ACHN (cell line): ENCODE measurements around the gene ERCC4.
A peak's percentile ranks its signal among the peaks of the same experiment; 100 is the strongest.

Source experiments
- DNase-seq: peaks from one replicate; pipeline ENCODE4 v3.0.0-alpha.2; 2015
- in situ Hi-C: cut with HindIII; loops from 2 replicates; pipeline ENCODE4 v1.10.0; 2017; ENCODE audit warnings: low sequenced_read_pairs, low pct_ligation_motif_present, low pct_unique_long_range_greater_than_20kb

The ERCC4 gene

GRCh38 chr16:13907431-13907830 is 12.5 kb upstream of the ERCC4 start:
- no peak for DNase-seq
- in situ Hi-C loops = no loop called here

DNA sequence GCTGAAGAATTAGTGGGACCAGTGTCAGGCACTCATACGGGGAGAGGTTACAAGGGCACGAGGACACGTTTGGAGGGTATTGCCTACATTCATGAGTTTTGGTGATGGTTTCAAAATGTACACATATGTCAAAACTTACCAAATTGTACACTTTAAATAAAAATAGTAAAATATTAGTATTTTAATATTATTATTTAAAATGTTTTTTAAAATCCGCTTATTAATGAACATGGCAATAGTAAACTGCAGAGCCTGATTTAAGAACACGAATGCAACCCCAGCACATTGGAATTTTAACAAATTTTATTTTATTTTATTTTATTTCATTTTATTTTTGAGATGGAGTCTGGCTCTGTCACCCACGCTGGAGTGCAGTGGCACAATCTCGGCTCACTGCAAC is 10.9 kb upstream of the ERCC4 start:
- in situ Hi-C loops = no loop called here
- DNase-seq = no peak

DNA sequence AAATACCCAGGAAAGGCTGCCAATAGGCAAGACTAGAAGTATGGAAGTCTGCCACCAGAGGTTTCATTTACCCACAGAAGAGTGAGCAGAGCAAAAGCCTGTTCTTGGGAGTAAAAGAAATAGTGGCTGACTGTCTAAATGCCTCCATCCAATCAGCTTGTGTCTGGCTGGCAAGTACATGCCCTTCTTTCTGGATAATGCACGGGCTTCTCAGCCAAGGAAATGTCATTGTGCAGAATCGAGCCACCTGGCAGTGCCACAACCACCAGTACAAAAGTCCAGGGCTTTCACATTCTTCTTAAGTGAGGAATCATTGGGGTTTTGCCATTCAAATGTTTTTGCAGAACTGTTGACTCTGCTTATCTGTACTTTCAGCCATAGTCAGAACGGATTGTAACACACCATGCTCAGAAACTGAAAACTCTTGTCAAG is 10.1 kb upstream of the ERCC4 start:
- peak; percentile 19 for DNase-seq
- in situ Hi-C loops = no loop called here

DNA sequence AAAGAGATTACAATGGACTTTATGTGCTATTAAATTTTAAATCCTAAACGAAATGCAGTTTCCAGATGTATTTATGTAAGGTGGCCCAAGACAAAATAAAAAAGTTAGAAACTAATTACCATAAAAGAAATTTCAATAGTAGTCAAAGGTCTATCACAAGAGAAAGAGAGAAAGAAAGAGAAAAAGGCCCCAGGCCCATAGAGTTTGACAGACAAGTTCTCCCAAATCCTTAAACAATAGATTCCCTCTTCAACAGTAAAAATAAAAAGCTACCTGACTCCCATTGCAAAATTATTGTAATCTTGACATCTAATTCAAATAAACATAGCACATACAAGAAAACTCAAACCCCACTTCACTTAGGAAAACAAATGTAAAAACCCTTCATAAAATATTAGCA is 8.6 kb upstream of the ERCC4 start:
- in situ Hi-C loops = no loop called here
- no peak for DNase-seq

- in situ Hi-C loops = no loop called here
- DNase-seq = no peak
Measured at GRCh38 chr16:13911871-13912270, 8.1 kb upstream of the ERCC4 start.

DNA sequence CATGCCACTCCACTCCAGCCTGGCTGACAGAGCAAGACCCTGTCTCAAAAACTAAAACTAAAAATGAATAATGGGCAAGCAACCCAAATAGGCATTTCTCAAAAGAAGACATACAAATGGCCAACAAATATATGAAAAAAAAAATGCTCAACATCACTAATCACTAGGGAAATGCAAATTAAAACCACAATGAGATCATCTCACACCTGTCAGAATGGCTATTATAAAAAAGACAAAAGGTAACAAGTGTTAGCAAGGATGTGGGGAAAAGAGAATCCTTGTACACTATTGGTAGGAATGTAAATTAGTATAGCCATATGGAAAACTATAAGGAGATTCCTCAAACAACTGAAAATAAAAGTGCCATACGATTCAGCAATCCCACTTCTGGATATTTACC is 7.1 kb upstream of the ERCC4 start:
- DNase-seq = no peak
- in situ Hi-C loops = no loop called here

DNA sequence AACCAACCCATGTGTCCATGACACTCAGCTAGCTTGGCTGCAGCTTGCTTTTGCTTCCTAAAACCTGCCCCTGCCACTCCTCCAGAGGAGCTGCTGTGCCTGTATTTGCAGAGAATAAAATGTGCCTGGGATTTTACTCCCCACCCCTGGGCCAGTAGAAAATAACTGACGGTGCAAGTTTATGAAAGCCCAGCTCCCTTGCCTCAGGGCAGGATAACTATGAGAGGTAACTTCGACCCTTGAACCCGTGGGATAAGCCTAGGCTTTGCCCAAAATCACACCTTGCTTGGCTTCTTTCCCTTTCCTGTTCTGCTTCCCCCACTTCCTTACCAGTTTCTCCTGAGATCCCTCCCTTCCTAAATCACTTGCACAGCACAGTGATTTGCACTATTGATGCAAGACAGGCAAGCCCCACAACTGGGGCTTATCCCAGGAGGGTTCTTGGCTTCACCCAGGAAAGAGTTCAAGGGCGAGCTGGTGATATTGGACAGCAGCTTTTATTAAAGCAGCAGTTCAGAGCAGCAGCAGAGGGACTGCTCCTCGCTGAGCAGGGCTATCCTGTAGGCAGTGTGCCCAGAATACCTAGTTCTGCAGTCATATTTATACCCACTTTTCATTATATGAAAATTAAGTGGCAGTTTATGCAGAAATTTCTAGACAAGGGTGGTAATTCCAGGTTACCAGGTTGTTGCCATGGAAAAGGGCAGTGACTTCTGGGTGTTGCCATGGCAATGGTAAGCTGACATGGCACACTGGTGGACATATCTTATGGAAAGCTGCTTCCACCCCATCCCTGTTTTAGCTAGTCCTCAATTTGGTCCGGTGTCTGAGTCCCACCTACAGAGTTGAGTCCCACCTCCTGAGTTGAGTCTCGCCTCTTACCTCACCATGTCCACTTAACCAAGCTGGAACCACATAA is 6.3 kb upstream of the ERCC4 start:
- DNase-seq = no peak
- in situ Hi-C loops = no loop called here

GRCh38 chr16:13915033-13915635 is 4.8 kb upstream of the ERCC4 start:
- in situ Hi-C loops = no loop called here
- DNase-seq = no peak

DNA sequence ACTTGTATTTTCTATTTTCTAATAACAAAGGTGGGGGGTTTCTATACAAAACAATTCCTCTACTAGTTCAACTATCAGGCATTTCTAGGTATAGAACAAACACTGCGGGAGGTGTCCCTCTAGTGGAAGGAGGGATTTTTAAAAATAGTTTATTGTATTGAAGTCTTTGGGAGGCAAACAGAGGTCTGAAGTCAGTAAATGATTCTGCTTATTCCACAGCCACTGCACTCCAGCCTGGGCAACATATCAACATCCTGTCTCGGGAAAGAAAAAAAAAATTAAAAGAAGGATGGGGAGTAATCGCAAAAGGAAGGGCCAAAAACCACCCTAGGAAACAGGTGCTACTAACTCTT is 648 bp upstream of the ERCC4 start:
- peak; percentile 73 for DNase-seq
- in situ Hi-C loops = no loop called here

GRCh38 chr16:13920510-13920818 is 510 bp downstream of the ERCC4 start:
- in situ Hi-C loops = no loop called here

GRCh38 chr16:13921328-13921727 is 1.4 kb downstream of the ERCC4 start:
- in situ Hi-C loops = no loop called here
- no peak for DNase-seq

More at GRCh38 chr16:13920510-13920818, 510 bp downstream of the ERCC4 start:
- DNase-seq = no peak

DNA sequence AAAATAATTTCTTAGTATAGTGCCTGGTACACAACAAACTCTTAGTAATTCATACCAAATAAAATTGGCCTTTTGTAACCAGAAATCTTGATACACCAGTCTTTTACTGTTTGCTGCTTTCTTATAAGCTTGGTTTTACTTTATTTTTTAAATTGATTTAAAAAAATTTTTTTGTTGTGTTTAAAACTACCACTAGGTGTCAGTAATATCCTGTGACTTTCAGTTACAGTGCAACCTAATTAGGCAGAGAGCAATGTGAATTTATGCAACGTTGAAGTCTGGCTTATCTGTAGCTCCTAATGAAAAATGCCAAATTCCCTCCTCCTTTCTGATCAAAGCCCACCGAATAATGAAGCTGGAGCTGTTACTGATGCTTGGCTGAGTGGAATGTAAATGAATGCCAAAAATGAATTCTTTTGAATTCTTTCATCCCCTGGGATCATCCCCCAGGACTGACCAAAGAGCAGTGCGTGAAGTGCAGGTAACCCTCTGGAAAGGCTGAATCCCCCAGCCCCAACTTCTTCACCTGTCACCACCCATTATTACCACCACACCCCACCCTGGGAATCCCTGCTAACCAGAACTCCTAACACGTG is 3.8 kb downstream of the ERCC4 start:
- in situ Hi-C loops = no loop called here

DNA sequence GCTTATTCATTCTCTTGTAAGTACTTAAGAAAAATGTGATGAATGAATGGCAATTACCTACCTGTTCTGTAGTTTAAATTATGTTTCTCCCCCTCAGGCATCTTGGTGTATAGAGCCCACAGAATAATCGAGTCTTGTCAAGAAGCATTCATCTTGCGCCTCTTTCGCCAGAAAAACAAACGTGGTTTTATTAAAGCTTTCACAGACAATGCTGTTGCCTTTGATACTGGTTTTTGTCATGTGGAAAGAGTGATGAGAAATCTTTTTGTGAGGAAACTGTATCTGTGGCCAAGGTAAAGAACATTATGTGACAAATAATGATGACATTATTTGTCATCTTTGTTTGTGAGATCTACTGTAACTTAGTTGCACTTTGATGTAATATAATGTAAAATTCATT is 6.5 kb downstream of the ERCC4 start:
- no peak for DNase-seq
- in situ Hi-C loops = no loop called here

More for the DNA sequence above, 3.8 kb downstream of the ERCC4 start:
- DNase-seq = peak; percentile 66

DNA sequence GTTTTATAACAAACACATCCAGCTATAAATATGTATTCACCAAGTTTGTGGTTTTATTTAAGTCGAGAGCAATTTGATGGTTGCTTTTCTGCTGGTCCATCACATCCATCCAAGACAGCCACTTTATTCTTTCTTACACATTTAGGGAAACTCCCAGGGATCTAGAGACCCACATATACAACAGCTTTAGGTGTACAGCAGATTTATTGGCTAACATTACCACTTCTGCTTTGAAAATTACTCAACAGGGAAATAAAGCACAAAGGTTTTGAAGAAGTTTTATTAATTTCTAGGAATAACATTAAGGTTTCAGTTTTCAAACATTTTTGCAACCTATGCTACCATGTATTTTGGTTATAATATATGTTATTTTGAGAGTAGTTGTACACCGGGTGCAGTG is 6.9 kb downstream of the ERCC4 start:
- in situ Hi-C loops = no loop called here
- DNase-seq = no peak

DNA sequence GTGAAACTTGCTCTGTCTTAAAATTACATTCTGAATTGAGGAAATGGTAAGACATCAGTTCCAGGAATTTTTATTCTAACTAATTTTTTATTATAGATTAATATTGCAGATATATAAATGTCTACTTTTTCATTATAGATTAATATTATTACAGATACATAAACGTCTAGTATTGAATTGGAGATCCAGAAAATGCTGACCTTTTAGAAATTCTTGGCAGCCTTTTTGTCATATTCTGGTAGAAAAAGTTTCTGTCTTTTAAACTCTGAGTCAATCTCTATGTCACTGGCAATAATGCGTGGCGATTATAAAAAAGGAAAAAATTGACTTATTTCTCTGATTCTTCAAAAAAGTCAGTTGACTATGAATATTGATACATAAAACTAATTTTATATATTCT is 8.7 kb downstream of the ERCC4 start:
- in situ Hi-C loops = no loop called here

GRCh38 chr16:13931845-13932244 is 11.9 kb downstream of the ERCC4 start:
- no peak for DNase-seq
- in situ Hi-C loops = no loop called here

More for the DNA sequence above, 8.7 kb downstream of the ERCC4 start:
- no peak for DNase-seq

DNA sequence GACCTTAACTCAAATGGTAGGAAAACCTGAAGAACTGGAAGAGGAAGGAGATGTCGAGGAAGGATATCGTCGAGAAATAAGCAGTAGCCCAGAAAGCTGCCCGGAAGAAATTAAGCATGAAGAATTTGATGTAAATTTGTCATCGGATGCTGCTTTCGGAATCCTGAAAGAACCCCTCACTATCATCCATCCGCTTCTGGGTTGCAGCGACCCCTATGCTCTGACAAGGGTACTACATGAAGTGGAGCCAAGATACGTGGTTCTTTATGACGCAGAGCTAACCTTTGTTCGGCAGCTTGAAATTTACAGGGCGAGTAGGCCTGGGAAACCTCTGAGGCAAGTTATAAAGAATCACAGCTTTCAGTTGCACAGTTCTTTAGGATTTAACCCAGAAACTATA is 15.5 kb downstream of the ERCC4 start:
- peak; percentile 17 for DNase-seq
- in situ Hi-C loops = no loop called here

DNA sequence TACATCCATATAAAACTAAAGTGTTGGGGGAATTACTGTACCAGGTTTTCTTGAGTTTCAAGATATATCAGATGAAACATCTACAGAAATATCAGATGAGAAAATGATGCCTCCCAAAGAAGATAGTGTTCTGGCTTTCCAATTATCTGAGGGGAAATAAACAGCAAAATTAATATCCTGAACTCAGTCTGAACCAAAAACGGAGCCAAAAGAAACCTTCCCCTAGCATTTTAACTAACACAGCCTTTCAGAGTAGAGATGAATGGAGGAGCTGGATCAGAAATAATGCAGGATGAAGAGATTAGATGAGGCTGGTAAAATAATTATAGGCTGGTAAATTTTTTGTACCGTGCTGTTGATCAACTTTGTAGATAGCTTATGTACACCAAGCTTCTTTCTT is 16.2 kb downstream of the ERCC4 start:
- DNase-seq = no peak
- in situ Hi-C loops = no loop called here

DNA sequence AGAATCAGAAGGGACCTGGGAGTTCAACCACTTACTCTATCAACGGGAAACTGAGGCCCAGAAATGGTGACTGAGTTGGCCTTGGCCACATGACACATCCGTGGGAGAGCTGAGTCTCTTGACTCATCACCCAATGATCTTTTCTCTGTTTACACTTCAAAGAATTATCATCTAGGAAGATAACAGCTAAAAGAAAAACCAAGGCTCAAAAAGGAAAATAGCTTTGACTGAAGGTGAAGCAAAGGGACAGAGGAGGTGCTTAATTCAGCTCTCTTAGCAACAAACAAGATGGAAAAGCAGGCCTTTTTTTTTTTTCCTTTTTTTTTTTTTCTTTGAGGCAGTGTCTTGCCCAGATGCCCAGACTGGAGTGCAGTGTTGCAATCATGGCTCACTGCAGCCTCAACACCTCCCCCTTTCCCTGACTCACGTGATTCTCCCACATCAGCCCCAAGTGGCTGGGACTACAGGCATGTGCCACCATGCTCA is 16.7 kb downstream of the ERCC4 start:
- in situ Hi-C loops = no loop called here
- peak; percentile 68 for DNase-seq

DNA sequence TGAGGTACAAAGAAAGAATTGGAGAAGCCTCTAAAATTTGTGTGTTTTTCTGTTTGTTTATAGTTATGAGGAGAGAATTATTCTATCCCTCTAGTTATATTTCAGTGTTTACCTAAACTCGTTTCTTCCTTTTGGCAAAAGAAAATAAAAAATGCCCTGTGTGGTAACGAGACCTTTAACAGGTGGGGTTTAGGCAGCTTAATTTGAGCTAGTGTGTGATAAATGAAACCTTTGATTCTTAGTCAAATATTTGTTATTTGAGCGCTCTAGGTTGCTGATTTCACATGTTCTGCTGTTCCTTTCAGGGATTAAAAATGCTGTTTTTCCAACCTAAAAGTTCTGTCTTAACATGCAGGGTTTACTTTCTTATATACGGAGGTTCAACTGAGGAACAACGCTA is 17.5 kb downstream of the ERCC4 start:
- DNase-seq = no peak
- in situ Hi-C loops = no loop called here
